Hepatocyte (in vitro differentiated cells): ENCODE data around the gene RPTOR. TPM values are rescaled to one million over a fixed set of nuclear protein-coding genes. Genes with fewer than 3 reads are reported as not detected.

Experiments used
- DNase-seq: peaks from one replicate; pipeline ENCODE4 v3.0.0-alpha.2; 2016; ENCODE audit warnings: low spot score
- H2AFZ ChIP-seq: fragments of 200-600 bp; sonication (generic); 2 replicates; pipeline ENCODE4 v1.6.0; 2016; ENCODE audit warnings: antibody characterized with exemption, mild to moderate bottlenecking
- H3K27ac ChIP-seq: fragments of 200-600 bp; sonication (generic); 2 replicates; pipeline ENCODE4 v1.5.1; 2016; ENCODE audit warnings: mild to moderate bottlenecking
- H3K27me3 ChIP-seq: fragments of 200-600 bp; sonication (generic); 2 replicates; pipeline ENCODE4 v1.6.1; 2016
- H3K36me3 ChIP-seq: fragments of 200-600 bp; sonication (generic); replicated peaks from 2 replicates; pipeline ENCODE4 v1.5.1; 2016; ENCODE audit warnings: low read depth; ENCODE audit not compliant: insufficient read depth
- H3K4me1 ChIP-seq: fragments of 200-600 bp; sonication (generic); 2 replicates; pipeline ENCODE4 v1.5.1; 2016; ENCODE audit warnings: mild to moderate bottlenecking, moderate library complexity; ENCODE audit not compliant: insufficient read depth
- H3K4me2 ChIP-seq: fragments of 200-600 bp; sonication (generic); 2 replicates; pipeline ENCODE4 v1.6.0; 2016
- H3K4me3 ChIP-seq: fragments of 200-600 bp; sonication (generic); 2 replicates; pipeline ENCODE4 v1.5.1; 2016; ENCODE audit warnings: mild to moderate bottlenecking
- H3K79me2 ChIP-seq: fragments of 200-600 bp; sonication (generic); 2 replicates; pipeline ENCODE4 v1.6.0; 2017; ENCODE audit warnings: mild to moderate bottlenecking
- H3K9me2 ChIP-seq: fragments of 200-600 bp; sonication (generic); replicated peaks from 2 replicates; pipeline ENCODE4 v1.6.0; 2017; ENCODE audit warnings: mild to moderate bottlenecking; ENCODE audit not compliant: insufficient read depth
- H3K9me3 ChIP-seq: fragments of 200-600 bp; sonication (generic); 2 replicates; pipeline ENCODE4 v1.5.1; 2016; ENCODE audit warnings: low read depth, mild to moderate bottlenecking
- H4K20me1 ChIP-seq: fragments of 200-600 bp; sonication (generic); 2 replicates; pipeline ENCODE4 v1.6.0; 2016; ENCODE audit warnings: mild to moderate bottlenecking; ENCODE audit not compliant: insufficient read depth, poor library complexity, severe bottlenecking
- CTCF ChIP-seq: fragments of 200-600 bp; sonication (generic); IDR thresholded peaks from 2 replicates; pipeline ENCODE4 v1.5.1; 2016; ENCODE audit warnings: antibody characterized with exemption, mild to moderate bottlenecking; ENCODE audit not compliant: poor library complexity
- EZH2 ChIP-seq: fragments of 200-600 bp; sonication (generic); IDR thresholded peaks from 2 replicates; pipeline ENCODE4 v1.6.1; 2016; ENCODE audit warnings: antibody characterized with exemption, mild to moderate bottlenecking, borderline replicate concordance
- EZH2phosphoT487 ChIP-seq: fragments of 200-600 bp; sonication (generic); IDR thresholded peaks from one replicate; pipeline ENCODE4 v1.6.1; 2018; ENCODE audit warnings: antibody characterized with exemption, mild to moderate bottlenecking, low read depth, moderate library complexity; ENCODE audit not compliant: unreplicated experiment, severe bottlenecking
- WGBS: methylation state at CpG from one replicate; pipeline ENCODE4 v1.1.6; 2016; ENCODE audit warnings: low lambda C conversion rate; ENCODE audit errors: missing lambda C conversion rate; 5-methylcytosine and 5-hydroxymethylcytosine counted together
- polyA plus RNA-seq: library from polyadenylated mRNA; unstranded; fragments of >200 nt; fragmentation: Nextera tagmentation; extraction: Ambion mirVana; gene quantifications from 2 replicates; pipeline ENCODE4 v1.2.1, GENCODE V29; 2016
- total RNA-seq: library from RNA; depleted of rRNA; stranded (reverse); fragments of >200 nt; gene quantifications from 2 replicates; pipeline ENCODE4 v1.2.3, GENCODE V29; 2014

The RPTOR gene
- total and polyA plus RNA-seq, 2 experiments from 2014 or later = 14.1 to 20.6 TPM

GRCh38 chr17:80725517-80725916 is 180.9 kb downstream of the RPTOR start:
- TF ChIP-seq EZH2 (no peak), CTCF (no peak), EZH2phosphoT487 (no peak)
- Histone ChIP-seq H3K4me3 (no peak overlapping the region), H4K20me1 (peaks cover 3% of the 10 kb centered on the region), H3K9me3 (no peaks in the 10 kb centered on the region), H2AFZ (no peak overlapping the region), H3K9me2 (no peaks in the 10 kb centered on the region), H3K36me3 (no peaks in the 10 kb centered on the region), H3K4me2 (peak overlapping the region; percentile 42), H3K27me3 (no peaks in the 10 kb centered on the region), H3K79me2 (peaks cover 25% of the 10 kb centered on the region), H3K27ac (peak overlapping the region; percentile 85), H3K4me1 (peaks cover 20% of the 10 kb centered on the region)
- WGBS = 63% methylated on average over 8 of the region's 8 CpGs
- DNase-seq = no peak

GRCh38 chr17:80726558-80727408 is 182.1 kb downstream of the RPTOR start:
- DNase-seq = no peak
- Histone ChIP-seq H3K27ac (no peak overlapping the region), H3K9me2 (no peaks in the 10 kb centered on the region), H4K20me1 (peaks cover 3% of the 10 kb centered on the region), H3K4me3 (no peak overlapping the region), H3K27me3 (no peaks in the 10 kb centered on the region), H3K4me2 (no peak overlapping the region), H3K36me3 (no peaks in the 10 kb centered on the region), H2AFZ (no peak overlapping the region), H3K9me3 (no peaks in the 10 kb centered on the region), H3K79me2 (peaks cover 24% of the 10 kb centered on the region), H3K4me1 (peaks cover 20% of the 10 kb centered on the region)
- TF ChIP-seq EZH2 (no peak), EZH2phosphoT487 (no peak), CTCF (no peak)
- 97% methylated on average over 40 of the region's 42 CpGs for WGBS

- H3K4me3 ChIP-seq = no peak overlapping the region
- no peak overlapping the region for H3K27ac ChIP-seq
- peaks cover 20% of the 10 kb centered on the region for H3K4me1 ChIP-seq
- no peaks in the 10 kb centered on the region for H3K9me3 ChIP-seq
- no peak for TF ChIP-seq EZH2phosphoT487
- no peak for TF ChIP-seq EZH2
- no peak for TF ChIP-seq CTCF
- H3K27me3 ChIP-seq = no peaks in the 10 kb centered on the region
- DNase-seq = no peak
- H3K36me3 ChIP-seq = no peaks in the 10 kb centered on the region
- peaks cover 19% of the 10 kb centered on the region for H3K79me2 ChIP-seq
- H2AFZ ChIP-seq = no peak overlapping the region
- H3K9me2 ChIP-seq = no peaks in the 10 kb centered on the region
- H4K20me1 ChIP-seq = peaks cover 3% of the 10 kb centered on the region
- WGBS = 98% methylated on average over 13 of the region's 13 CpGs
- no peak overlapping the region for H3K4me2 ChIP-seq
These were observed 182.7 kb downstream of the RPTOR start for GRCh38 chr17:80727409-80727755.
